ENCODE data around the gene TTF1.

GRCh38 chr9:132422574-132422973, 15.9 kb upstream of the TTF1 start:
- TF ChIP-seq MTA3 (IDR thresholded peaks at IDR 0.05; ENCODE audit: borderline replicate concordance, low read length) (no peak), CTCF (IDR thresholded peaks at IDR 0.05 in 2 of 3, conservative IDR thresholded peaks at IDR 0.05 in 1 of 3; ENCODE audit: control insufficient read depth in 2 of 3, extremely low read depth in 1 of 3, insufficient read depth in 1 of 3, low read depth in 3 of 3, low read length in 3 of 3) (no peak), CBFB (IDR thresholded peaks at IDR 0.05; ENCODE audit: low read depth) (no peak), EZH2 (IDR thresholded peaks at IDR 0.05; ENCODE audit: borderline replicate concordance, control insufficient read depth, low read depth, low read length) (no peak), POLR2AphosphoS5 (IDR thresholded peaks at IDR 0.05; ENCODE audit: low read length) (no peak), CEBPB (IDR thresholded peaks at IDR 0.05; ENCODE audit: borderline replicate concordance in 1 of 2, low read depth in 2 of 2, low read length in 2 of 2) (no peak), SMAD1 (IDR thresholded peaks at IDR 0.05; ENCODE audit: low read depth, partially characterized antibody) (no peak), HDAC6 (IDR thresholded peaks at IDR 0.05; ENCODE audit: unreplicated experiment) (no peak), POLR2A (IDR thresholded peaks at IDR 0.05; ENCODE audit: low read depth, low read length) (no peak), JUNB (IDR thresholded peaks at IDR 0.05) (no peak)

All from GM12878 (cell line).